ENCODE measurements around the gene TRIM17.

Gene TRIM17

DNA sequence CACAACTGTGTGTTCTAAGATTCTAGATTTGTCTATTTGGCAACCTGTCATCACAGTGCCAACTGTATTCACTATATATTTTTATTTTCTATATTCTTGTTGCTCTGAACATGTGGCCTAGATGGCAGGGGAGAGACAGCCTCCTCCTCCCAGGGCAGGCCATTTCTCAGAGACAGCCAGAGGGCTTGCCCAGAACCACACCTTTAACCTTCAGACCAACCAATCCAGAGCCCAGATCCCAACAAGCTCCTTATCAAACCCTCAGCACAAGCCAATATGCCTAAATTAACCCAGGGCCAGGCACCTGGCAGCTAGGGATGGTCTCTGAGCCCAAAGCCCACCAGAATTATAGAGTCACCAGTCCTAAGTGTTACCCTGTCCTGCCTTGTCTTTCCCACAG lies 29.3 kb downstream of the TRIM17 start:
- no peak overlapping the region for H3K9ac ChIP-seq (ENCODE audit: low read depth, low read length, poor library complexity, severe bottlenecking)
- H3K9me2 ChIP-seq (replicated peaks; ENCODE audit: low read depth, low read length): no peaks in the 10 kb centered on the region
- no peak for TF ChIP-seq EZH2phosphoT487 (IDR thresholded peaks at IDR 0.05; ENCODE audit: borderline replicate concordance)
- TF ChIP-seq, protein P1, sequence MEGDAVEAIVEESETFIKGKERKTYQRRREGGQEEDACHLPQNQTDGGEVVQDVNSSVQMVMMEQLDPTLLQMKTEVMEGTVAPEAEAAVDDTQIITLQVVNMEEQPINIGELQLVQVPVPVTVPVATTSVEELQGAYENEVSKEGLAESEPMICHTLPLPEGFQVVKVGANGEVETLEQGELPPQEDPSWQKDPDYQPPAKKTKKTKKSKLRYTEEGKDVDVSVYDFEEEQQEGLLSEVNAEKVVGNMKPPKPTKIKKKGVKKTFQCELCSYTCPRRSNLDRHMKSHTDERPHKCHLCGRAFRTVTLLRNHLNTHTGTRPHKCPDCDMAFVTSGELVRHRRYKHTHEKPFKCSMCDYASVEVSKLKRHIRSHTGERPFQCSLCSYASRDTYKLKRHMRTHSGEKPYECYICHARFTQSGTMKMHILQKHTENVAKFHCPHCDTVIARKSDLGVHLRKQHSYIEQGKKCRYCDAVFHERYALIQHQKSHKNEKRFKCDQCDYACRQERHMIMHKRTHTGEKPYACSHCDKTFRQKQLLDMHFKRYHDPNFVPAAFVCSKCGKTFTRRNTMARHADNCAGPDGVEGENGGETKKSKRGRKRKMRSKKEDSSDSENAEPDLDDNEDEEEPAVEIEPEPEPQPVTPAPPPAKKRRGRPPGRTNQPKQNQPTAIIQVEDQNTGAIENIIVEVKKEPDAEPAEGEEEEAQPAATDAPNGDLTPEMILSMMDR (conservative IDR thresholded peaks at IDR 0.05; ENCODE audit: low read length): no peak
- H3K4me2 ChIP-seq (ENCODE audit: low read depth, low read length, poor library complexity, severe bottlenecking): no peak overlapping the region
- H3K4me1 ChIP-seq (ENCODE audit: insufficient read depth, low read length, poor library complexity, severe bottlenecking): no peaks in the 10 kb centered on the region
- no peaks in the 10 kb centered on the region for H3F3A ChIP-seq (ENCODE audit: low read depth)
- no peaks in the 10 kb centered on the region for H3K9me3 ChIP-seq (ENCODE audit: insufficient read depth, low read depth, low read length)
- peaks cover 7% of the 10 kb centered on the region; the same call in 1 of the 2 replicates for H3K36me3 ChIP-seq (ENCODE audit: insufficient read depth, low read length)
- no peaks in the 10 kb centered on the region for H3K27me3 ChIP-seq (ENCODE audit: insufficient read depth, low read length, poor library complexity, severe bottlenecking)
- H3K4me3 ChIP-seq (ENCODE audit: low read length, poor library complexity, severe bottlenecking): no peak overlapping the region
- H4K20me1 ChIP-seq (ENCODE audit: insufficient read depth, low read length, poor library complexity, severe bottlenecking): no peaks in the 10 kb centered on the region
- H2AFZ ChIP-seq (ENCODE audit: low read length): no peak overlapping the region
- no peaks in the 10 kb centered on the region for H3K79me2 ChIP-seq (ENCODE audit: insufficient read depth, low read length)

DNA sequence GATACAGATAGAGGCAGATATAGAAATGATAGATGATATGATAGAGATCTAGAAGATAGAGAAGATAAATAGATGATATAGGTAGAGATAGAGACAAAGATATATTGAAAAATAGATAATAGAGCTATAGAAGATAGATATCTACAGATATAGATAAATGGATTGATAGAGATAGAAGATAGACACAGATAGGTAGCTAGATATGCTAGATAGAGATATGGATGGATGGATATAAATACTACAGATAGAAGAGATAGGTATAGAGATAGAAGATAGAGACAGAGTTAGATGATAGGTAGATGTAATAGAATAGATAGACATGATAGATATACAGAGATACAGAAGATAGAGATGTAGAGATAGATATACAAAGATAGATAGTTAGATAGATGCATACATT lies 31.4 kb downstream of the TRIM17 start:
- TF ChIP-seq, protein P1 (conservative IDR thresholded peaks at IDR 0.05; ENCODE audit: low read length): no peak

DNA sequence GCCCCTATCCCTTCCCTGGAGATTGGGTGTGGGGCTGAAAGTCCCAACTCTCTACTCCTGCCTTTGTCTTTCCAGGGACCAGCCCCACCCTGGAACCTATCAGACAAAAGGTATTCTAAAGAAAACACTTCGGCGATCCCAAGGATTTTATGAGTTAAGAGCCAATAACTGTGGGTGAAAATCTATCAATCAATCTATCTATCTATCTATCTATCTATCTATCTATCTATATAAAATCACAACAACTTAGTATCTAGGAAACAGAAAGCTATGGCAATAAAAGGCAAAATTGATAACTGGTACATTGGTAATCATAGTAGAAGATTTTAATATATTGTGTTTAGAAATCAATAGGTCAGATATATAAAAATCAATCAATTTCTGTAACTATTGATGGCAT lies 32.9 kb downstream of the TRIM17 start:
- TF ChIP-seq, protein P1 (conservative IDR thresholded peaks at IDR 0.05; ENCODE audit: low read length): no peak
- TF ChIP-seq EZH2phosphoT487 (IDR thresholded peaks at IDR 0.05; ENCODE audit: borderline replicate concordance): no peak
- no peak overlapping the region for H3K4me3 ChIP-seq (ENCODE audit: low read length, poor library complexity, severe bottlenecking)
- H3K27me3 ChIP-seq (ENCODE audit: insufficient read depth, low read length, poor library complexity, severe bottlenecking): no peaks in the 10 kb centered on the region
- H3K36me3 ChIP-seq (ENCODE audit: insufficient read depth, low read length): no peaks in the 10 kb centered on the region
- H3F3A ChIP-seq (ENCODE audit: low read depth): no peaks in the 10 kb centered on the region
- no peak overlapping the region for H3K9ac ChIP-seq (ENCODE audit: low read depth, low read length, poor library complexity, severe bottlenecking)
- no peak overlapping the region for H2AFZ ChIP-seq (ENCODE audit: low read length)
- no peaks in the 10 kb centered on the region for H3K79me2 ChIP-seq (ENCODE audit: insufficient read depth, low read length)
- no peak overlapping the region for H3K4me2 ChIP-seq (ENCODE audit: low read depth, low read length, poor library complexity, severe bottlenecking)
- no peaks in the 10 kb centered on the region for H3K9me3 ChIP-seq (ENCODE audit: insufficient read depth, low read depth, low read length)
- H3K4me1 ChIP-seq (ENCODE audit: insufficient read depth, low read length, poor library complexity, severe bottlenecking): no peaks in the 10 kb centered on the region
- no peaks in the 10 kb centered on the region for H4K20me1 ChIP-seq (ENCODE audit: insufficient read depth, low read length, poor library complexity, severe bottlenecking)
- no peaks in the 10 kb centered on the region for H3K9me2 ChIP-seq (replicated peaks; ENCODE audit: low read depth, low read length)

More for the DNA sequence above, 31.4 kb downstream of the TRIM17 start:
- Histone ChIP-seq H3K4me2 (ENCODE audit: low read depth, low read length, poor library complexity, severe bottlenecking) (no peak overlapping the region), H3K9ac (ENCODE audit: low read depth, low read length, poor library complexity, severe bottlenecking) (no peak overlapping the region), H3K36me3 (ENCODE audit: insufficient read depth, low read length) (no peaks in the 10 kb centered on the region), H3K9me3 (ENCODE audit: insufficient read depth, low read depth, low read length) (no peaks in the 10 kb centered on the region), H4K20me1 (ENCODE audit: insufficient read depth, low read length, poor library complexity, severe bottlenecking) (no peaks in the 10 kb centered on the region), H3K4me1 (ENCODE audit: insufficient read depth, low read length, poor library complexity, severe bottlenecking) (no peaks in the 10 kb centered on the region), H3K79me2 (ENCODE audit: insufficient read depth, low read length) (no peaks in the 10 kb centered on the region), H3K27me3 (ENCODE audit: insufficient read depth, low read length, poor library complexity, severe bottlenecking) (no peaks in the 10 kb centered on the region), H3K9me2 (replicated peaks; ENCODE audit: low read depth, low read length) (no peaks in the 10 kb centered on the region), H3F3A (ENCODE audit: low read depth) (no peaks in the 10 kb centered on the region), H3K4me3 (ENCODE audit: low read length, poor library complexity, severe bottlenecking) (no peak overlapping the region), H2AFZ (ENCODE audit: low read length) (no peak overlapping the region)

All from Loucy (cell line).